NCI-H128 (cell line): ENCODE measurements around the gene LINC00237.

Source experiments
- DNase-seq: peaks from one replicate; lab custom pipeline; 2025; ENCODE audit not compliant: unreplicated experiment; lab: John Stamatoyannopoulos, UW

LINC00237 gene

GRCh38 chr20:21125849-21126580 is 19.9 kb upstream of the LINC00237 start, which contains the start of gene KIZ:
KIZ (plus strand) TSS chr20:21126082; CDS start chr20:21126116, 34 bp downstream.
- peak; percentile 85 for DNase-seq

- DNase-seq: peak; percentile 58
Measured at GRCh38 chr20:21125072-21125848, 19.1 kb upstream of the LINC00237 start.

- DNase-seq: no peak
Measured at GRCh38 chr20:21124190-21124589, 18.0 kb upstream of the LINC00237 start.

GRCh38 chr20:21118782-21119181 is 12.6 kb upstream of the LINC00237 start:
- no peak for DNase-seq

- DNase-seq: no peak
Measured at GRCh38 chr20:21118138-21118537, 12.0 kb upstream of the LINC00237 start.

GRCh38 chr20:21117521-21117920 is 11.4 kb upstream of the LINC00237 start:
- DNase-seq: no peak

GRCh38 chr20:21114584-21114983 is 8.4 kb upstream of the LINC00237 start:
- no peak for DNase-seq

GRCh38 chr20:21113697-21114096 is 7.5 kb upstream of the LINC00237 start:
- DNase-seq: no peak

- DNase-seq: no peak
Measured at GRCh38 chr20:21111416-21111815, 5.3 kb upstream of the LINC00237 start.

- no peak for DNase-seq
Measured at GRCh38 chr20:21110811-21111210, 4.7 kb upstream of the LINC00237 start.

GRCh38 chr20:21109144-21109543 is 3.0 kb upstream of the LINC00237 start:
- no peak for DNase-seq

- no peak for DNase-seq
Measured at GRCh38 chr20:21105429-21106170, 558 bp downstream of the LINC00237 start.

GRCh38 chr20:21104921-21105320 is 1.2 kb downstream of the LINC00237 start:
- DNase-seq: no peak

GRCh38 chr20:21104466-21104761 is 1.7 kb downstream of the LINC00237 start:
- no peak for DNase-seq

- no peak for DNase-seq
Measured at GRCh38 chr20:21103582-21104465, 2.3 kb downstream of the LINC00237 start.

GRCh38 chr20:21102603-21103311 is 3.4 kb downstream of the LINC00237 start:
- peak; percentile 11 for DNase-seq

GRCh38 chr20:21101932-21102575 is 4.1 kb downstream of the LINC00237 start:
- no peak for DNase-seq

GRCh38 chr20:21101453-21101931 is 4.7 kb downstream of the LINC00237 start:
- DNase-seq: no peak
